ENCODE data around the gene AMPD3. TPM values are rescaled to one million over a fixed set of nuclear protein-coding genes. Genes with fewer than 3 reads are reported as not detected.

Gene AMPD3
- total RNA-seq, 3 donors from 2014 or later, result 6.2 to 6.6 (median 6.4) TPM

GRCh38 chr11:10459029-10459970 lies 4.2 kb downstream of the AMPD3 start:
- Histone ChIP-seq H3K36me3 (no peaks in the 10 kb centered on the region), H3K27me3 (no peaks in the 10 kb centered on the region), H3K9me3 (no peaks in the 10 kb centered on the region), H3K4me1 (no peaks in the 10 kb centered on the region), H3K27ac (no peak overlapping the region), H3K4me3 (no peak overlapping the region)
- DNase-seq (ENCODE audit: low spot score in 2 of 2), result no peak
- intact Hi-C loops (cut with DNase I; ENCODE audit: low total_unique reads), result no loop called here
- TF ChIP-seq CTCF (IDR thresholded peaks at IDR 0.05) (no peak), POLR2AphosphoS5 (IDR thresholded peaks at IDR 0.05) (no peak), POLR2A (IDR thresholded peaks at IDR 0.05) (no peak)

DNA sequence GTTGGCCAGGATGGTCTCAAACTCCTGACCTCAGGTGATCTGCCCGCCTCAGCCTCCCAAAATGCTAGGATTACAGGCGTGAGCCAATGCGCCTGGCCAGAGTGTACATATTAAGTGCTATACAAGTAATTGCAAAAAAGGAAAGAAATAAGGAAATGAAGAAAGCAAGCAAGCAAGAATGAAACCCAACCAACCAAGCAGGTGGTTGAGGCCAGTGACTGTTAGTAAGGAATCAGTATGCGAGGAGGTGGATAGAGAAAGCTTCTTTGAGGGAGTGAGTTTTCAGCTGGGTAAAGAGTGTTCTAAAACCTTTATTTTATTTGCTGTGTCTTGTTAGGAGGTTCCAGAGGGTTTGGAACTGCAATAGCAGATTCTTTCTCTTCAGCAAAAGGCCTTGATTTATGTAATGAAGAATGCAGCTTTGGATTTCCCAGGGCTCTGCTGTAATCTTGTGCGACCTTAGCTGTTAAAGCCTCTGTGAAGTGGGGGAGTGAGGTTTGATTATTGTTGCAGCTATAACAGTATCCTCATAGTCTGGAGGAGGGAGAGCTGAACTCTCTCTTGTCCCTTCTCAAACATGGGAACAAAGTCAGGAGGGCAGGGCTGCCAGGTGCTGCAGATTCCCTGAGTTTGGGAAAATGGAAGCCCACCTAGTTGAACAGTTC lies 5.7 kb downstream of the AMPD3 start:
- Histone ChIP-seq H3K4me1 (no peaks in the 10 kb centered on the region), H3K27ac (no peak overlapping the region), H3K36me3 (no peaks in the 10 kb centered on the region), H3K9me3 (no peaks in the 10 kb centered on the region), H3K4me3 (no peak overlapping the region), H3K27me3 (no peaks in the 10 kb centered on the region)
- no peak for DNase-seq (ENCODE audit: low spot score in 2 of 2)
- intact Hi-C loops (cut with DNase I; ENCODE audit: low total_unique reads), result no loop called here
- TF ChIP-seq POLR2A (IDR thresholded peaks at IDR 0.05) (no peak), POLR2AphosphoS5 (IDR thresholded peaks at IDR 0.05) (no peak), CTCF (IDR thresholded peaks at IDR 0.05) (no peak)

DNA sequence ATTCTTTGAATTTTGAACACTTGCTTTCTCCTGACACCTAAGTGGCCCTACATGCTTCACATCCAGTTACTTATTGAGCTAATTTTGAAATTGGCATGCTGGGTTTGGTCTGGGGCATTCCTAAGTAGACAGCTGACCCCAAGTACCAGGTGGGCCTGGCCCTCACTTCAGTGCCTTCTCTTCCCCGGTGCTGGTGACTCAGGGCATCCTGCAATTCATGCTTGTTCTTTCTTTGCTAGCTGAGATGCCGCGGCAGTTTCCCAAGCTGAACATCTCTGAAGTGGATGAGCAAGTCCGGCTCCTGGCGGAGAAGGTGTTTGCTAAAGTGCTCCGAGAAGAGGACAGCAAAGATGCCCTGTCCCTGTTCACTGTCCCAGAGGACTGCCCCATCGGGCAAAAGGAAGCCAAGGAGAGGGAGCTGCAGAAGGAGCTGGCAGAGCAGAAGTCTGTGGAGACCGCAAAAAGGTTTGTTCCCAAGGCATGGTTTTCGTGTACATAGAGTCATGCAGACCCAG lies 6.3 kb downstream of the AMPD3 start:
- DNase-seq (ENCODE audit: low spot score in 2 of 2), result no peak
- intact Hi-C loops (cut with DNase I; ENCODE audit: low total_unique reads), result no loop called here

GRCh38 chr11:10462746-10463300 lies 7.8 kb downstream of the AMPD3 start:
- no peaks in the 10 kb centered on the region for H3K36me3 ChIP-seq
- H3K27ac ChIP-seq, result no peak overlapping the region
- intact Hi-C loops (cut with DNase I; ENCODE audit: low total_unique reads), result no loop called here
- H3K4me3 ChIP-seq, result no peak overlapping the region
- no peaks in the 10 kb centered on the region for H3K27me3 ChIP-seq
- TF ChIP-seq CTCF (IDR thresholded peaks at IDR 0.05) (no peak), POLR2A (IDR thresholded peaks at IDR 0.05) (no peak), POLR2AphosphoS5 (IDR thresholded peaks at IDR 0.05) (no peak)
- H3K4me1 ChIP-seq, result no peaks in the 10 kb centered on the region
- no peak for DNase-seq (ENCODE audit: low spot score in 2 of 2)
- H3K9me3 ChIP-seq, result no peaks in the 10 kb centered on the region

More for the DNA sequence above, 6.3 kb downstream of the AMPD3 start:
- Histone ChIP-seq H3K27me3 (no peaks in the 10 kb centered on the region), H3K4me3 (no peak overlapping the region), H3K36me3 (no peaks in the 10 kb centered on the region), H3K9me3 (no peaks in the 10 kb centered on the region), H3K27ac (no peak overlapping the region), H3K4me1 (no peaks in the 10 kb centered on the region)
- TF ChIP-seq CTCF (IDR thresholded peaks at IDR 0.05) (no peak), POLR2AphosphoS5 (IDR thresholded peaks at IDR 0.05) (no peak), POLR2A (IDR thresholded peaks at IDR 0.05) (no peak)
